NB4 (cell line): Measurements from ENCODE around the gene CYP26A1.

ENCODE experiments used
- DNase-seq: peaks from one replicate; pipeline ENCODE4 v3.0.0; 2010; ENCODE audit warnings: low read depth
- H3K4me3 ChIP-seq: one replicate; pipeline ENCODE4 v1.5.1; 2011; ENCODE audit warnings: mild to moderate bottlenecking, low read depth, low read length, moderate library complexity
- MYC ChIP-seq: IDR thresholded peaks from 2 replicates; pipeline ENCODE4 v1.6.1; 2011; ENCODE audit warnings: low read depth, low read length
- POLR2A ChIP-seq: IDR thresholded peaks from 2 replicates; pipeline ENCODE4 v1.6.1; 2011; ENCODE audit warnings: mild to moderate bottlenecking; ENCODE audit not compliant: insufficient read length; ENCODE audit errors: extremely low read depth
- TF ChIP-seq, protein P1 (sequence below): IDR thresholded peaks from 2 replicates; pipeline ENCODE4 v1.6.1; 2011; ENCODE audit warnings: low read depth, low read length
- TF ChIP-seq, protein P2 (sequence below): IDR thresholded peaks from one replicate; pipeline ENCODE4 v1.5.1; 2012; ENCODE audit warnings: low read depth, low read length

CYP26A1 gene

DNA sequence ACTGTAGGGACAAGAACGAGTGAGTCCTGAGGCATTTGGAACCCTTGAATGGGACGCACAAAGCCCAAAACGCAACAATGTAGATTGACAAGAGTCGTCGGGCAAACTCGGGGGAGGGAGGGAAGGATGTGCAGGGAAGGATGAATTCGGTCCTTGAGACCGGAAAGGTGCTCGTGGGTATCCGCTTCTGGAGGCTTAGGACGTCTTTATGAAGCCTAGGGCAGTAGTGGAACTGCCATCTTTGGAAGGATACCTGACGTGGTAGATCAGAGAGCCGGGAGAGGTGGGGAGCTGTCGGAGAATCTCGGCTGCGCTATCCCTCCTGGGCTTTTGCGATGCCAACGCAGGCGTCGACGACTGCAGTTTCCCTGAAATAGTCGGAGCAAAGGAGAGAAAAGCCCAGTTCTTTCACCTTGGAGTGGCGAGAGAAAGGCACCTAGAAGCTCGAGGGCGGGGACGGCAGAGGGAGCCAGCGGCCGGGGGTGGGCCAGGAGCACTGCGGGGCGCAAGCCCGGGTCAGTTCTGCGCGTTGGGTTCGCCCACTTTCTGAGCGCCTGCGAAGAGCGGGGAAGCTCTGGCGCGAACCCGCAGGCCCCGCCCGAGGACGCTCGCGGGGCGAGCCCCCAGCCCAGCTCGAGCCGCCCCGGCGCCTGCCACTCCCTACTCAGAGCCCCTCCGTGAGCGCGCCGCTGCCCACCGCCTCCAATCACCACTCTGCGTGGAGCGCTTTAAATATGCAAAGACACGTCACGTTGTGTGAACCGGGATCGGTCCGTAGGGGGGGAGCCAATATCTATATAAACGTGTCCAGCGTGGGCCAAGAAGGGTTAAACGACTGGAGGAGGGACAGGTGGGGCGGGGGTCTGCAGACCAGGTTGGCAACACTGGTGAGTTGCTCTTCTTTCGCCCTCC, 13.5 kb upstream of the CYP26A1 start, which contains the start of gene CYP26C1:
Gene CYP26C1, plus strand, starts transcription at position 824 of the 912 bp plus-strand sequence. CDS start 466 bp downstream, outside the sequence.
- no peak within 1 kb of the TSS for H3K4me3 ChIP-seq
- no peak for DNase-seq
- no peak for TF ChIP-seq MYC

DNA sequence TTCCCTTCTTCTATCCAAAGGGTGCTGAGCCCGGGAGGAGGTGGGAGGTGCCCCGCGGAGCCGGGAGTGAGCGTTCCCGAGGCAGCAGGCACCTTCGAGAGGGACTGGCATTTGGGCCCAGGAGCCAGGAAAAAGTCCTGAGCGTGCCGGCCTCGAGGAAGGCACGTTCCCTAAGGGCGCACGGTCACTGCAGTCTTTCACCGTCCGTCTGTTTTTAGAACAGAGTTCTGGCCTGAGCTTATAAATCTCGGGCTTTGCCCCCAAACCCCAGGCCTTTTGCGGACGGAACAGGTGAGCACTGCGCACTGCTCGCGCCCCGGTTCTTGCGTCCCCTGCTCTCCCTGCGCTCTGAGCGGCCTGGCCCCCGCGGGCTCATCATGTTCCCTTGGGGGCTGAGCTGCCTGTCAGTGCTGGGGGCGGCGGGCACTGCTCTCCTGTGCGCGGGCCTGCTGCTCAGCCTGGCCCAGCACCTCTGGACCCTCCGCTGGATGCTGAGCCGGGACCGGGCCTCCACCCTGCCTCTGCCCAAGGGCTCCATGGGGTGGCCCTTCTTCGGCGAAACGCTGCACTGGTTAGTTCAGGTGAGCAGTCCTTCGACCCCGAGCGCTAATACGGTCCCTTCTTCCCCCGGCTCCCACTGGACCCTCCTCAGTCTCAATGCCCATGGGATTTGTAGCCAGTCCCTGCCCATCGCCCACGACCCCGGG, 12.7 kb upstream of the CYP26A1 start:
- TF ChIP-seq, protein P1, sequence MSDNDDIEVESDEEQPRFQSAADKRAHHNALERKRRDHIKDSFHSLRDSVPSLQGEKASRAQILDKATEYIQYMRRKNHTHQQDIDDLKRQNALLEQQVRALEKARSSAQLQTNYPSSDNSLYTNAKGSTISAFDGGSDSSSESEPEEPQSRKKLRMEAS, result no peak
- TF ChIP-seq MYC, result no peak
- TF ChIP-seq, protein P2, sequence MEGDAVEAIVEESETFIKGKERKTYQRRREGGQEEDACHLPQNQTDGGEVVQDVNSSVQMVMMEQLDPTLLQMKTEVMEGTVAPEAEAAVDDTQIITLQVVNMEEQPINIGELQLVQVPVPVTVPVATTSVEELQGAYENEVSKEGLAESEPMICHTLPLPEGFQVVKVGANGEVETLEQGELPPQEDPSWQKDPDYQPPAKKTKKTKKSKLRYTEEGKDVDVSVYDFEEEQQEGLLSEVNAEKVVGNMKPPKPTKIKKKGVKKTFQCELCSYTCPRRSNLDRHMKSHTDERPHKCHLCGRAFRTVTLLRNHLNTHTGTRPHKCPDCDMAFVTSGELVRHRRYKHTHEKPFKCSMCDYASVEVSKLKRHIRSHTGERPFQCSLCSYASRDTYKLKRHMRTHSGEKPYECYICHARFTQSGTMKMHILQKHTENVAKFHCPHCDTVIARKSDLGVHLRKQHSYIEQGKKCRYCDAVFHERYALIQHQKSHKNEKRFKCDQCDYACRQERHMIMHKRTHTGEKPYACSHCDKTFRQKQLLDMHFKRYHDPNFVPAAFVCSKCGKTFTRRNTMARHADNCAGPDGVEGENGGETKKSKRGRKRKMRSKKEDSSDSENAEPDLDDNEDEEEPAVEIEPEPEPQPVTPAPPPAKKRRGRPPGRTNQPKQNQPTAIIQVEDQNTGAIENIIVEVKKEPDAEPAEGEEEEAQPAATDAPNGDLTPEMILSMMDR, result no peak
- no peak for TF ChIP-seq POLR2A
- no peak overlapping the region for H3K4me3 ChIP-seq
- DNase-seq, result no peak

DNA sequence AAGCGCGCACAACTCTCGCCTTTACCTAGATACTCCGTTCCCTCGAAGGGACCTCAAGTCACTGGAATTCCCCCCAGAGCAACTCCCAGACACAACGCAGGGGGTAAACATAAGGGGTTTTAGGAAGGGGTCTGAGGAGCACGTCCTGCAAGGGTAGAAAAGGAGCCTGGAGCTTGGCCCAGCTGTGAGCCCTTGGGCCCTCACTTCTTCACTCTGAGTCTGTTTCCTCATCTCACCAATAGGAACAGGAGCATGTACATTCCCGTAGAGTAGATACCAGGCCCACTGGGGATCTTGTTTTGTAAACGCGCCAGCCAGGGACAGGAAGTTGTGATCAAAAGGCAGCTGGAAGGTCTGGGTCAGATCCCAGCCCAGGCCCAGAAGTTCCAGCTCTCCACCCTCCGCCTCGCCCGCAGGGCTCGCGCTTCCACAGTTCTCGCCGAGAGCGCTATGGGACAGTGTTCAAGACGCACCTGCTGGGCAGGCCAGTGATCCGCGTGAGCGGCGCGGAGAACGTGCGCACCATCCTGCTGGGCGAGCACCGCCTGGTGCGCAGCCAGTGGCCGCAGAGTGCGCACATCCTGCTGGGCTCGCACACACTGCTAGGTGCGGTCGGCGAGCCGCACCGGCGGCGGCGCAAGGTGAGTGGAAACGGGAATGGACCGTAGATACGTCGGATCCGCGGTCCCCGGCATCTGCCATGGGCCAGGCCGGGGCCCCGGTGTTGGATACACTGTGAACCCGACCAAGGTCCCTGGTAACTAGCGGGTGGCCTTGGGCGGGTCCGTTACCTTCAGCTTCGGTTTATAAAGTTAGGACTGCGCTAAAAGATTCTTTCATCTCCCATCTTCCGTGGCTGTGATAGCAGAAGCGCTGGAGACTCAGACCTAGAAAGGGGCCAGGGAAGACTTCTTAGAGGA, 11.8 kb upstream of the CYP26A1 start:
- H3K4me3 ChIP-seq, result no peak overlapping the region
- no peak for DNase-seq
- no peak for TF ChIP-seq MYC
- TF ChIP-seq, protein P2, result no peak
- no peak for TF ChIP-seq POLR2A
- TF ChIP-seq, protein P1, result no peak

DNA sequence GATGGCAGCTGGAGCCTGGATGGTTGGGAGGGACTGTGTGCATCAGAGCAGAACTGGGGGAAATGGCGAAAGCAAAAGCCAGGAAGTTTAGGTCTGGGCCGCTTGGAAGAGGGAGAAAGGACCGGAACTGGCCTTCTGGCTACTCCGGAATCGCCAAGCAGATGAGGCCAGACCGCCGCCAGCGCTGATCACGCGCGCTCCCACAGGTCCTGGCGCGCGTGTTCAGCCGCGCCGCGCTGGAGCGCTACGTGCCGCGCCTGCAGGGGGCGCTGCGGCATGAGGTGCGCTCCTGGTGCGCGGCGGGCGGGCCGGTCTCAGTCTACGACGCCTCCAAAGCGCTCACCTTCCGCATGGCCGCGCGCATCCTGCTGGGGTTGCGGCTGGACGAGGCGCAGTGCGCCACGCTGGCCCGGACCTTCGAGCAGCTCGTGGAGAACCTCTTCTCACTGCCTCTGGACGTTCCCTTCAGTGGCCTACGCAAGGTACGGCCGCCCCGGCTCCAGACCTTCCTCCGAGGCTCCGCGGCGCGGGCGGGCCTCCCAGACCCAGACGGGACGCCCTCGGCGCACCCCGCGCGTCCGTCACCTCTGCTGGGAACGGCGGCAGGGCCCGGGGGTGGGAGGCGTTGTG, 11.1 kb upstream of the CYP26A1 start:
- no peak for DNase-seq
- no peak overlapping the region for H3K4me3 ChIP-seq
- TF ChIP-seq, protein P1, result no peak
- TF ChIP-seq POLR2A, result no peak
- TF ChIP-seq MYC, result no peak
- TF ChIP-seq, protein P2, result no peak

DNA sequence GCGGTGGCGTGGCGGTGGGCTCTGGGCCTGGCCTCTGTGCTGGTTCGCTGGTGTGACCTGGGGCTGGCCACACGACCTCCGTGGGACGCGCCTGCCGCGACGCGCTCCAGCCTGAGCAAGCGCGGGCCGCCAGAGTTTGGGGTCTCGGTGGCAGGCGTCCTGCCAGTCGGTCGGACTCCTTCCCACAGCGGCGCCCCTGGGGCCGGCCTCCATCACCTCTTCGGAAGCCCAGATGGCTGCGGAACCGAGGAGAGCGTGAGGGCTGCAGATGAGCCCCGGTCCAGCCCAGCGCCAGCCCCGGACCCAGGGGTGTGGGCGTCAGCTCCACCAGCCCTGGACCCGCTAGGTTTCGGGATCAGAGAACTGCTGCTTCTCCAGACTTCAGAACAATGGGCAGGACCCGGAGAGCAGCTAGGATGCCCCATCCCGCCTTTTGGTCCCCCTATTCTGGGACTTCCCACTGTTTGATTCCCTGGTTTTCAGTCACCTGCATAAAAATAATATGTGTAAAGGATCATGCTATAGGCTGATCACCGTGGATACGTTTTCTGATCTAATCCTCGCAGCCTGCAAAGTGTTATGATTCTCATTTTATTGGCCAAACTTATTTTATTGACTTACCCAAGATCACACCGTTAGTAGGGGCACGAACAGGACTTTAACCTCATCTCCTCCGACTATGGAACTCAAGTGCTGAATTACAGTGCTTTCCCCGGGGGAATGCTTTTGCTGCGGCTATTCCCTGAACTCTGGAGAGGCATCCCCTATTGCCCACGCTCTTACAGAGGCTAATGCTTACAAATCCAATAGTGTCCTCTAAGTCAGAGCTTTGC, 10.3 kb upstream of the CYP26A1 start:
- TF ChIP-seq POLR2A, result no peak
- TF ChIP-seq, protein P1, result no peak
- TF ChIP-seq, protein P2, result no peak
- TF ChIP-seq MYC, result no peak
- no peak overlapping the region for H3K4me3 ChIP-seq
- DNase-seq, result no peak
